ENCODE data around the gene KREMEN1.

The KREMEN1 gene

DNA sequence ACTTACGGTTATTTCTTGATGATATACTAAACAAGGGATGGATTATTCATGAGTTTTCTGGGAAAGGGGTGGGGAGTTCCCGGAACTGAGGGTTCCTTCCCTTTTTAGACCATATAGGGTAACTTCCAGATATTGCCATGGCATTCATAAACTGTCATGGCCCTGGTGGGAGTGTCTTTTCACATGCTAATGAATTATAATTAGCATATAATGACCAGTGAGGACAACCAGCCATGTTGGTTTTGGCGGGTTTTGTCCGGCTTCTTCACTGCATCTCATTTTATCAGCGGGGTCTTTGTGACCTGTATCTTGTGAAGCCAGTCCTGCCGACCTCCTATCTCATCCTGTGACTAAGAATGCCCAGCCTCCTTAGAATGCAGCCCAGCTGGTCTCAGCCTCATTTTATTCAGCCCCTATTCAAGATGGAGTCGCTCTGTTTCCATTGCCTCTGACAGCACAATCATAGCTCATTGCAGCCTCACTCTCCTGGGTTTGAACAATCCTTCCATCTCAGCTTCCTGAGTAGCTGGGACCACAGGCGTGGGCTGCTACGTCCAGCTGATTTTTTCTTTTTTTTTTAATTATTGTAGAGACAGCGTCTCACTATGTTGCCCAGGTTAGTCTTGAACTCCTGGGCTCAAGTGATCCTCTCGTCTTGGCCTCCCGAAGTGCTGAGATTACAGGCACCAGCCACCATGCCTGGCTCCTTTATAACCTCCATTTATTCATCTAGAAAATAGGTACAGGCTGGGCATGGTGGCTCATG lies 80.3 kb downstream of the KREMEN1 start:
- no peak for FAIRE-seq

DNA sequence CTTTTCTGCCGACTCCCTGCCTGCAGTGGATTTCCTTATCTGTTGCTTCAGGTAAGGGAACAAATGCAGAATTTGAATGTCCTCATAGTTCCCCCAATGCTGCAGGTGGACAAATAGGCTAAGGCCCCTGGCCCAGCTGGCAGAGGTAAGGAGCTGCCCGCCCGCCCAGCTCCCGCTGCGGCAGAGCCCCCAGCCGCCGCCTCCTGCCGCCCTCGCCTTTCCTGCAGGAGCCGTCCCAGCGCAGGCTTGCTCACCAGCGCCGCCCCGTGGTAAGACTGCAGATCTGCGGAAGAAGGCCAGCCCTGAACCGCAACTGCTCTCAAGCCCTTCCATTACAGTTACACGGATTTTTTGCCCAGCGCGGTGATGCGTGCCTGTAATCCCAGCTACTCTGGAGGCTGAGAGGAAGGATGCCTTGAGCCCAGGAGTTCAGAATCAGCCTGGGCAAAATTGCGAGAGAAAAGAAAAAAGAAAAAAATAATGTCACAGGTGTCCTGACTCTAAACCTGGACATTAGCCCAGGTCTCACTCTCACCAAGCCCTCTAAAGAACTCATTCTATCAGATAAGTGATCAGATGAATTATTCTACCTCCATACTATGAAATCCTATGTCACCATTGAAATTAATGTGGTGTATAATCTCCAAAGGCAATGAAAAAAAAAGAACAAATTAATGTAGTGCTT lies 81.7 kb downstream of the KREMEN1 start:
- no peak for FAIRE-seq

DNA sequence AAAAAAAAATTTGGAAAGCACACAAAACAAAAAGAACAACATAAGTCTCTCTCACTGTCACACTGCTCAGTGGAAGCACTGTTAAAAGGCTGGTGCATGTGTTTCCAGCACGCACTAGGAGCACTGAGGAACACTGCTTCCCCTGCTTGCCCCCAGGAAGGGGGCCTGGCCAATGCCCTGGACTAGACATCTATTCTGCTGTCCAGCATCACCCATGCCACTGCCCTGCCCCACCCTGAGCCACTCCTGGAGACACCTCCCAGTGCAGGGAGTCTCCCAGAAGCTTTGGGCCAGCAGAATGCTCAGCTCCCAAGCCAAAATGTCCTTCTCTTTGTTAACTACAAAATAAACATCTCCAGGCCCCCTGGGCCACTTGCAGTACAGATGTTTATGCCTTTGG lies 83.1 kb downstream of the KREMEN1 start:
- FAIRE-seq = no peak

DNA sequence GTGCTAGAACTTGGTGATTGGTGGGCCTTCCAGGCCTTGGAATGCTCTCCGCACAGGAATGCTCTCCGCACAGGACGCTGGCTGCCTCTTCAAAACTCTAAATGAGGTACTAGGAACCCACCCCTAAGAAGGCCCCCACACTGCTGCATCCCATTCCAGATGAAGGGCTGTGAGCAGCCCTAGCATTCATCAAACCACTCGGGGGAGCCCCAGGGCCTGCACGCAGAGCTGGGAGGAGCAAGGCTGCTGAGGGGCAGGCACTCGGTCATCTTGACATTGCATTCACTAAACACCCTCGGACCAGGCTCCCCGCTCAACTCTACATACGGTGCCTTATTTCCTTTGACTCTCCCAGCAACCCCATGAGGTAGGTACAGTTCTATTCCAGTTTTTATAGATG lies 83.7 kb downstream of the KREMEN1 start:
- FAIRE-seq = no peak

DNA sequence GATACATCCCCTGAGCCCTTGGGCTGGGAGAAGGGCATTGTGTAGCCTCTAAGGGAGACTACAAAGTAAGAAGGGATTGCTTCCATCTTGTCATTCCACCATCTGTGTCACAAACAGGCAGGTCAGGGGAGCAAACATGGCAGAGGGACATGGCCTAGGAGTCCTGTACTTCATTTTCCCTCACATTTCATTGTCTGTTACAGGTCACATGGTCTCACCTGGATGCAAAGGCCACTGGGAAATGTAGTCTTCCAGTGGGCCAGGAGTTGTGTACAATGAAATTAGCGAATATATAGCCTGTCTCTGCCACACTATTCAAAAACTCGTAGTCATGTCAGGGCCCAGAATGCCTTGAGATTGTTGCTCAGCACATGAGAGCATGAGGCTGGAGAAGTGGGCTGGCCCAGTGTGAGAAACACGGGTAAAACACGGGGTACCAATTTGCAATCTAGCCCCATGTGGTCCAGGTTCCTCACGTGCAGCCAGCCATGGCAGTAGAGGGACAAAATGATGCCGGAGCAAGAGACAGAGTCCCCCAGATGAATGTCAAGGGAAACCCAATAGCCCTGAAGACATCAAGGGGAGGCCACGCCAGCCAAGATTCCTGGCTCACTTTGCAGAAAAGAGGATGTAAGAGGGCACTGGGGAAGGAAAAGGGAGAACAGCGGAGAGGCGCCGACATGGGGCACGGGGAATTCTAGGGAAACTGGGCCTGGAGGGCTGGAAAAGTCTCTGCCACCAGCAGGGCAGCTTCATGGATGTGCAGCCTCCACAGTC lies 85.1 kb downstream of the KREMEN1 start:
- FAIRE-seq = no peak

DNA sequence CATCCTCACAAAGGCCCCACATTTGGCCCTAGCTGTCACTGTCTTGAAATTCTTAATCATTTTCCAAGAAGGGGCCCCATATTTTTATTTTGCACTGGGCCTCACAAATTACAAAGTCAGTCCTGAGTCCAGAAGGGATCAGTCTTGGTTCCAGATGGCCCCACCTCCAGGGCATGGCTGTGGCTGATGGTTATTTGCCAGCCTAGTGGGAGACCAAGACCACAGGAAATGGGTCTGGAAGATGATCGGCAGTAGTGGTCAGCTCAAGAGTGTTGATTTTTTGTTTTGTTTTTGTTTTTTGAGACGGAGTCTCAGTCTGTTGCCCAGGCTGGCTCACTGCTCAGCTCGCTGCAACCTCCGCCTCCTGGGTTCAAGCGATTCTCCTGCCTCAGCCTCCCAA lies 85.7 kb downstream of the KREMEN1 start:
- no peak for FAIRE-seq

DNA sequence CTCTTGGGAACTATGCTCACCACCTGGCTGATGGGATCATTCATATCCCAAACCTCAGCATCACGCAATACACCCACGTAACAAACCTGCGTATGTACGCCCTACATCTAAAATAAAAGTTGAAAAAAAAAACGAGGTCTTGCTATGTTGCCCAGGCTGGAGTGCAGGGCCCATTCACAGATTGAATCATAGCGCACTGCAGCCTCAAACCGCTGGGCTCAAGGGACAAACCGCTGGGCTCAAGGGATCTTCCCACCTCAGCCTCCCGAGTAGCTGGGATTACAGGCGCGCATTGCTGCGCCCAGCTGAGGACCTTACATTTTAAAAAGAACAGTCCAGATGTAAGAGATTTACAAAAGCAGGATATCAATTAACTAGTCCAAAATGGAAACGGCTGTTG lies 91.0 kb downstream of the KREMEN1 start:
- no peak for FAIRE-seq

DNA sequence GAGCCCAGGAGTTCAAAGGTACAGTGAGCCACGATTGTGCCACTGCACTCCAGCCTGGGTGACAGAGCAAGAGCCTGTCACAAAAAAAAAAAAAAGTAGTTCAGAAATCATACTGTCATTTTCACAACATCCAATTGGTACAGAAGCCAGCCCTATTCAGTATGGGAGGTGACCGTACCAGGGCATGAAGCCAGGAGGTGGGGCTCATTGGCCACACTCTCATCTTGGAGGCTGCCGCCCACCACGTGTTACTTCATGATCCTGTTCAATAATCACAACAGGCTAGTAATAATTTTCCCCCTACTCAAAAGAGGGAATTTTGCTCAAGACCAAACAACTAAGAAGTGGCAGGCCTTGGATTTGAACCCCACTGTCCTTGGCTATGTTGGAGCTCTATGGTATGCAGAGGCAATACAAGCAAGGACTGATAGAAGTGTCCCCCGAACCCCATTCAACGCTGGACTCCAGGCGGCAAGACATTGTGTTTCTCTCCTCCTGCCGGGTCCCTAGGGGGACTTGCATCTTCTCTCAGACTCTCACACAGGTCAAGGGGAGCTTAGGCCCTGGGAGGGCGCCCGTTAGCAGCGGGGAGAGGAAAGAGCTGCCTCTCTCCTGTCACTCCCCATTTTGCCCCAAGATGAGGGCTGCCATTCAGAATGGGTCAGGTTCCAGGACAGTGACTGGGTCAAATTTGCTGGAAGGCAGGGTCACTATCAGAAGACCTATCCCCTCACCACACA lies 92.7 kb downstream of the KREMEN1 start:
- no peak for FAIRE-seq

DNA sequence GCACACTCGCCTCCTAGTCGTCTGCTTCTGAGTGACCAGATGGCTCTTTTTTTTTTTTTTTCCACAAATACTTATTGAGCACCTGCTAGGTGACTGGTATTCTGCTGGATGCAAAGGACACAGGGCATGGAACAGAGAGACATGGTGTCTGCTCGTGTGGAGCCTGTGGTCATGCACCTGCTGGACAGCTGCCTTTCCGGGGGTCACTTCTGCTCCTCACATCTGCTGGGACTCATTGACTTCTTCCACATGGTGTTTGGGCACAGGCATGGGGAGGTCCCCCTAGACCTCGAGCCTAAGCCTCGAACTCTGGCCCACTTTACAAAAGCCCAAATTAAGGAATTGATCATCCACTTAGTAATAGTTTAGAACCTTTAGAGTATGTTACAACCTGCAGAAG lies 93.3 kb downstream of the KREMEN1 start:
- no peak for FAIRE-seq

DNA sequence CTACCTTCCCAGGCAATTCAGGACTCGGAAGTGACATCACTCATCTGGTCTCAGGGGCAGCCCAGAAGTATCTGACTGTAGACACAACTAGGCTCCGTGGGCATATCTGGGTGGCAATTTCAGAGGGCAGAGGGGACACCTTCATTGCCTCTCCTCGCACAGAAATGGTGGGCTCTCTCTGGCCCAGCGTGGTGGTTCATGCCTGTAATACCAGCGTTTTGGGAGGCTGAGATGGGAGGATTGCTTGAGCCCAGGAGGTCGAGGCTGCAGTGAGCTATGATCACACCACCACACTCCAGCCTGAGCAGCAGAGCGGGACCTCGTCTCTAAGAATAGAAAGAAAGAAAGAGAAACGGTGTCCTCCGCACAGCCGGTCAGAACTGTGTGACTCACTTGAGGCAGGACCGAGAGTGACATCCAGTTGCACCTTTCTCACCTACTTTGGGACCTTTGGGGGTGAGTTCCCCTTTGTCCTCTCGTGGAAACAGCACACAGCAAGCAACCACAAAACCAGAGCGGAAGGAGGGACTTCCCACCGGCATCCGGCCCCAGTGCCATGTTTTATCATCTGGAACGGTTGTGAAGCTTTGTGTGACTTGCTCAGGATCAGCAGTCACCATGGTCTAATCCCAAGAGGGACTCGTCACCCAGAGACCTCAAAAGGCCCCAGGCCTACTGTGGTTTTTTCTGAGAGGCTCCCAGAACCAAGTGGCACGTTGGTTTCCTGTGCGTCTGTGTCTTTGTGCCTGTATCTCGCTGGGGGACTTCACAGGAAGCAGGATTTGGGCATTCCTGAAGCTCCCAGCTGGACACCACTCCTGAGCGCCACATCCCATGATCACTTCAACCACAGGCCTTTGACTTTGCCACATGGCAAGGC lies 94.4 kb downstream of the KREMEN1 start:
- no peak for FAIRE-seq

DNA sequence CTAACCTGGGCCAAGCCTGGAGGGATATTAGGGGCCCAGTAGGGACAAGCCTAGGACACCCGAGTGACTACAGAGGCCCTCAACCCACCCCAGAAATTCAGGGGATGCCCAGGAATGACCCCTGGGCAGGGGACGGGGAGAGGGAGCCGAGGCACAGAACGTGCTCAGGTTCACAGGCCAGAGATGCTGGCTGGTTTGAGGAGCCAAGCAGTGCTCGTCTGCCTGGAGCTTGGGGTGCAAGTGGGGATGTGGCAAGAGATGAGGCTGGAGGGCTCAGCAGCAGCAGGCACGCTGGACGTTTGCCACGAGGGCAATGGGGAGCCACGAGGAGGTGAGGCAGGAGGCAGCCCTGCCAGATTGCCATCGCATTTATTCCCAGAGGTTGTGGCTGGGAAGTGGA lies 98.9 kb downstream of the KREMEN1 start:
- no peak for FAIRE-seq

DNA sequence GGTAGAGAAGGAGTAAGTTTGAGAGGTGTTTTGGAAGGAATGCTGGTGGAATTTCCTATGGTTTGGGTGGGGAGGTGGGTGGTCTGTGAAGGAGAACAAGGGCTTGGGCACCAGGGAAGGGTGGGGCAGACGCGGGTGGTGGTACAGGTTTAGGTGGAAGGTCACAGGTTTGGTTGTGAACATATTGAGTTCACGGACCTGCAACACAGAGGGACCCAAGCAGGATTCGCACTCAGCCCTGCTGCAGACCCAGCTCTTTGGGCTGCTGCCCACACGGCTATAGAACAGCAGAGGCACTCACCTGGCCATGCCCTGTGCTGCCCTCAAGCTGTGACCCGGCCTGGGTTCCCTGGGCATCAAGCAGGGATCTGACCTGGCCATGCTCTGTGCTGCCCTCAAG lies 99.4 kb downstream of the KREMEN1 start:
- FAIRE-seq = no peak

DNA sequence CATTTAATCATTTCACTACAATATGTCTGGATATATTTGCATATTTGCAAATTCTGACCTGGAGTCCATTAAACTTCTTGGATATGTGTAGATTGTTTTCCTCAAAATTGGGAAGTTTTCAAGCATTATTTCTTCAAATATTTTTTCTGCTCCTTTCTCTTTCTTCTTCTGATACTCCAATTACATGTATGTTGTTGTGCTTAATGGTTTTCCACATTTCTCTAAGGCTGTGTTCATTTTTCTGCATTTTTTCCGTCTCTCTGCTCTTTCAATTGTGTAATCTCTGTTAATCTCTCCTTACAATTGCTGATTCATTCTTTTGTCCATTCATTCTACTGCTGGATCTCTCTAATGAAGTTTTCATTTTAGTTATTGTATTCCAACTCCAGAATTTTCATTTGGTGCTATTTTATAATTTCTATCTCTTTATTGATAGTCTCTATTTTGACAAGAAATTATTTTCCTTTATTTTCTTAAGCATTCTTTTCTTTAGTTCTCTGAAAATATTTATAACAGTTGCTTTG lies 102.5 kb downstream of the KREMEN1 start:
- no peak for FAIRE-seq

DNA sequence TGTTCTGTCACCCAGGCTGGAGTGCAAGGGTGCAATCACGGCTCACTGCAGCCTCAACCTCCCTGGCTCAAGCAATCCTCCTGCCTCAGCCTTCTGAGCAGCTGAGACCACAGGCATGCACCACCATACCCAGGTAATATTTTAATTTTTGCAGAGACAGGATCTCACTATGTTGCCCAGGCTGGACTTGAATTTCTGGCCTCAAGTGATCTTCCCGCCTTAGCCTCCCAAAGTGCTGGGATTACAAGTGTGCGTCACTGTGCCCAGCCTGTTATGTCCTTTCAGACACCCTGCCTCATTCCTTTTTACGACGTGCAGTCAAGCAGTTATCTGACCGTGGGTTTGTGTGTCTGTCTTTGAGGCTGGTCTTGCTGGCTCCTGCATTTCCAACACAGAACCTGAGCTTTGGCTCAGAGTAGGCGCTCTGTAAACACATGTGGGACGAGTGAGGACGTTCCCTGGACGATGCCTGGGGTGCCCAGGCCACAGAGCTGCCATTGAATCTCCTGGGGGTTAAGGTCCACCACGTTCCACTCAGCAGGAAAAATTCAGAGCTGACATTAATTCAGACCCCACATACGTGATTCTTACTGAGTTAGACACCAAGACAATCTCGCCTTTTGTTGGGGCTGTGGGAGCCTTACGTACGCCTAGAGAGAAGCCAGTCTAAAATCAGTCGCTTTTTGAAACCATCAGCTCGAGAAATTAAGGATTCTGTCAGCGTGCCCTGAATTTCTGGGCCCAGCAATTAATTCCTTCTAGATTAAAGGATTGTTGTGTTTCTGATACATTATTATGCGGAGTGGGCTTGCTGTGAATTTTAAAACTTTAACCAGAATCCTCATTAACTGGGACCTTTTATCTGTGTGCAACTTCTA lies 111.4 kb downstream of the KREMEN1 start:
- no peak for FAIRE-seq

DNA sequence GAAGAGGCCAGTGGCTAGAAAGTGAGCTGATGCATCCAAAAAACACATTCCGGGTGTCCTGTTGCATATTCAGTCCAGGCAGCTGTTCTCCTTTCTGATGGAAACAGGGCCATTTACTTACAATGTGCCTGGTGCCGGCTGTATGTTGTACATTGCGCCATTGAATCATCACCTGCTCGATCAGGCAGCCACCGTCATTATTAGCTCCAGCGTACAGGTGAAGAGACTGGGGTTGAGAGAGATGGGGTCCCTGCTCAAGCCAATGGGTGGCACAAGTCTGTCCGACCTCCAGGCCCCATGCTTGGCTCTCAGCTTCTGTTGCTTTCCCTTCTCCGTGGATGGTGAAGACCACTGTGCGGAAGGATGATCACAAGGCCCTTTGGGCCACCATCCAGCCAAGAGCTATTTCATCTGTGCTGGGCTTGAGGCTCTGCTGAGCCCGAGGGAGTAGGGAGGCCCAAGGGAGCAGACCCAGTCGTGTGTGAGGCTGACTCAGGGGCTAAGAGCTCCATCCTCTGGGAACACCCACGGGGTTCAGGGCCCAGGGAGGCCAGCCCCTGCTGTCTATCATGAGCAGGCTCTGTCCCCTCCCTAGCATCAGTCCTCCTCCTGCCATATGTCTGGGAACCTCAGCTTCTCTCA lies 112.1 kb downstream of the KREMEN1 start:
- FAIRE-seq = no peak

DNA sequence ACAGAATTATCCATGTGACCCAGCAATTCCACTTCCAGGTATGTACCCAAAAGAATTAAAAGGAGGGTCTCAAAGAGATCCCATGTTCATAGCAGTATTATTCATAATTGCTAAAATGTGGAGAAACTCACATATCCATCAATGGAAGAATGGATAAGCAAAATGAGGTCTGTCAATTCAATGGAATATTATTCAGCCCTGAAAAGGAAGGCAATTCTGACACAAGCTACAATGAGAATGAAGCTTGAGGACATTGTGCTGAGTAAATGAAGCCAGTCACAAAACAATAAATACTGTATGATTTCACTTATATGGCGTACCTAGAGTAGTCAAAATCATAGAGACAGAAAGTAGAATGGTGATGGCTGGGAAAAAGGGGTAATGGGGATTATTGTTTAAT lies 113.5 kb downstream of the KREMEN1 start:
- no peak for FAIRE-seq

DNA sequence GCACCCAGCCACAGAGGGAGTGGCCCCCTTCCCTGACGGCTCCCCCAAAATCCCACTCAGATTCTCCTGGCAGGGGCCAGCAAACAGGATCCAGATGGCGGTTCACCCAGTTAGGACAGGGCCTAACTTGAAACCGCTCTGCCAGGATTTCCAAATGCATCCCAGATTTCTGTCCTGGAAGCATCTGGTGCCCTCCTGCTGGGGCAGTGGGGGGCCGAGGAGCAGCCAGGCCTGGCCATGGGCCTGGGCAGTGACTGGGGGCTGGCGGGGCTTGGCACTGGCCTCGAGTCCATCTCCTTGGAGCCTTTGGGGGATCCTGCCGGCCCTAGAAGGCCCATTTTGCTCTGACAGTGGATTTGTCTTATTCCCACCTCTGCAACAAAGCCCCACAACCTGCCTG lies 115.0 kb downstream of the KREMEN1 start:
- FAIRE-seq = no peak

DNA sequence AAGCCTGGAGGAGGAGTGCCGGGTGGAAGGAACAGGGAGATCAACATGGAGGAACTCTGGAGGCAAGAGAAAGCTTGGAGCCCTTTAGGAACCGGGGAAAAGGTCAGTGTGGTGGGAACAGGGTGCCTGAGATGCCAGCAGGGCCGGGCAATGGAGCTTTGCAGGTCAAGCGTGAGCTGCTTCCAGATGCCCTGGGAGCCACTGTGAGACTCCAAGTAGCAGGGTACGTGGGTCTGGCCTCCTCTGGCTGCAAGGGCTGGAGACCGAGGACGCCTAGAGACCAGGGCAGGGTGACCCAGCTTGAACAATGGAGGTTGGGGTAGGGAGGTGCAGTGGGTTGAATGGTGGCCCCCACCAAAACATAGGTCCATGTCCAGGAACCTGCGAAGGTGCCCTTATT lies 117.2 kb downstream of the KREMEN1 start:
- FAIRE-seq = no peak

DNA sequence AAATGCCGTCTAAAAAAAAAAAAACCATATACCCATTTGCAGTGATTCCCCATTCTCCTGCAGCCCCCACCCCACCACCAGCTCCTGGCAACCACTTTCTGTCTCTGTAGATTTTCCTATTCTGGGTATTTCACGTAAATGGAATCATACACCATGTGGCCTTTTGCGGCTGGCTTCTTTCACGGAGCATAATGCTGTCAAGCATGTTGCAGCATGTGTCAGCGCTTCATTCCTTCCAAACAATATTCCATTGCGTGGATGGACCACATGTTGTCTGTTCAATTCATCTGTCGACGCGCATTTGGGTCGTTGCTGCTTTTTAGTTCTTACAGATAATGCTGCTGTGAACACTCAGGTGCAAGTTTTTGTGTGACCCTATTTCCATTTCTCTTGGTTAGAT lies 118.1 kb downstream of the KREMEN1 start:
- FAIRE-seq = no peak

DNA sequence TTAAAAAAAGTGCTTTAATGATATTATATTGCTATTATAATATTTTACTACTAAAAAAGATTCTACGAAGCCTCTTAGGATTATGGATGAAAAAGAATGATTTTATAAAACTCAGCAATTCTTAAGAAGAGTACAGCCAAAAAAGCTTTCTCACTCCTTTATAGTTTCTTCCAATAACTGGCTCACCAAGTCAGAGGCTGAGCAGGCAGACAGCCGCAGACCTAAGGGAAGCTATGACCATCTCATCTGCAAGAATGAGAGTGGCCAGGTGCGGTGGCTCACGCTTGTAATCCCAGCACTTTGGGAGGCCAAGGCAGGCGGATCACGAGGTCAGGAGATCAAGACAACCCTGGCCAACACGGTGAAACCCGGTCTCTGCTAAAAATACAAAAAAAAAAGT lies 120.2 kb downstream of the KREMEN1 start:
- no peak for FAIRE-seq
